CD4-positive, alpha-beta T cell treated with Interleukin-4 for 4 hours (primary cell): Measurements from ENCODE around the gene SLC25A27.
"Not testable (repeated sequence)": the region's sequence is repeated elsewhere in the genome, so short reads cannot be mapped to it uniquely, and the experiment has no call there.

Experiments used
- DNase-seq: peaks from one replicate; pipeline ENCODE4 v3.0.0-alpha.2; 2020

Gene SLC25A27

GRCh38 chr6:46652603-46653438 is at the start of gene SLC25A27, which contains the start of gene CYP39A1:
Gene SLC25A27 (plus strand): TSS chr6:46652975. CDS start chr6:46653193, 218 bp downstream.
Gene CYP39A1 (minus strand): TSS chr6:46652818. CDS start chr6:46652582, 236 bp downstream.
- peak; percentile 61 for DNase-seq

- no peak for DNase-seq
Measured at GRCh38 chr6:46605091-46605797, 47.5 kb upstream of the SLC25A27 start.

GRCh38 chr6:46606338-46606737 is 46.4 kb upstream of the SLC25A27 start:
- DNase-seq: no peak

DNA sequence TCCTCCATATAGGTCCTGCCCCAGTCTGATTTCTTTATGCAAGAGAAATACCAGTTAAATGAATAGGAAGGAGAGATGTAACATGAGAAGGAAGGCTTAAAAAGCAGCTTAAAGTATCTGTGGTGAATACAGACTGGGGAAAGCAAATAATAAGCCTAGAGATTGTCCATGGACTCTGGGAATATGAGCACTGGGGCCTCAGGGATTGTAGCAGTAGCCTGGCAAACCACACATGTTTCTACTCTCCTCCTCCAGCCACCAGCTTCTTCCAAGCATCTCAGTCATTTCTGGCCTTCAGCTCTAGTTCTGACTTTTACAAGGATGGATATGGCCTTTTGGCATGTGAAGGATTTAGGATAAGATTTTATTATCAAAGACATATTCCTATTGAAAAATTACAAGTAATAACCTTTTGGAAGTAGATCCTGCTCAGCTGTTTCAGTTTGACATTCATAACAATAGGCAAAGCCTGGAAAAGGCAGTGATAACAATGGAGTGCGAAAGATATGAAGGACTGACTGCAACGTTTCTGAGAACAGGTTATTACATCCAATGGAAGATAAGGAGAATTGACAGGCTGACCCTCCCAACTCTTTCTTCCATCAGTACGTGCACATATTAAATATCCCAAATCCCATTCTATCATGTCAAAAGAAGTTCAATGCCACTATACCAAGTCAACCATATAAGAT is 41.8 kb upstream of the SLC25A27 start:
- no peak for DNase-seq

- DNase-seq: no peak
Measured at GRCh38 chr6:46612645-46613044, 40.1 kb upstream of the SLC25A27 start.

DNA sequence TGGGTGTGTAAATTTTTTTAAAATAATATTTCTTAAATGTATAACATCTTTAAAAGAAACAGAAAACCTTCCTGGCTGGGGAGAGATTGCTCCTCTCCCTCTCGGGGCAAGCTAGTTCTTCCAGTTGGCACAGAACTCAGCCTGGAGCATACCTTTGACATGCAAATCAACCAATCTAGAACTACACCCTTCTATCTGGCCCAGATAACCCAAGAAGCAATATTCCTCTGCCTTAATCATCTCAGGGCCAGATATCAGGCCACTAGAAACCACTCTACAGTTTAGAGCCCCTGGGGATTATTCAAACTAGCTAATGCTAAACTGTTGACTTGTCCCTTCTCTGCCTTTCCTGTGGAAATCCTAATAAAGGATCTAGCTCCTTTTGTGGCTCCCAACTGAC is 34.0 kb upstream of the SLC25A27 start:
- DNase-seq: no peak

DNA sequence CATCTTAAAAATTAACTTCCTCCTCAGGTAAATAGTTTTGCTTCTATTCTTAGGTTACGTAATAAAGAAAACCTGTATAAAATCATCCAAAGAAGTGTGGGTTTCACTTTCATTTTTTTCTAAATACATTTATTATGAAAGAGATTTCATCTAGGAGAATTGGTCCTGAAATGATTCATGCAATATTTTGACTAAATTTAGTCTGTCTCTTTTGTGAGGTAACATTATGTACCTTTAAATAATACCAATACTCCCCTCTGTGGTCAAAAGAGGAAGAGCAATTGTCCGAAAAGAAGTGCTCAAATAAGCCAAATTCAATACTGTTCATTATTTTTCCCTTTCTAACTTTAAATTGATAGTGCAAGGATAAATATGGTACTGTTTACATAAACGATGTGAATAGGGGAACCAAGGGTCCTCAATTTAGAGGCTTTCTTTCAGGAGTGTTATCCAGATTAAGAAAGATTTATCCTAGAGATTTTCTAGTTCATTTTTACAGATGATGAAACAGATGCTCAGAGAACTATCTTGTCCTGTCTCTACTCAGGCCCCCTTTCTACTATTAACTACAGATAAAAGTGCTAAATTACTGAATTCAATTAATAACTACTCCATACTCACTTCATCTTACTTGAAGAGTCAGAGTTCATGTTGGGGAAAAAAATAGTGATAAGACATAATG is 26.4 kb upstream of the SLC25A27 start:
- DNase-seq: peak; percentile 42

DNA sequence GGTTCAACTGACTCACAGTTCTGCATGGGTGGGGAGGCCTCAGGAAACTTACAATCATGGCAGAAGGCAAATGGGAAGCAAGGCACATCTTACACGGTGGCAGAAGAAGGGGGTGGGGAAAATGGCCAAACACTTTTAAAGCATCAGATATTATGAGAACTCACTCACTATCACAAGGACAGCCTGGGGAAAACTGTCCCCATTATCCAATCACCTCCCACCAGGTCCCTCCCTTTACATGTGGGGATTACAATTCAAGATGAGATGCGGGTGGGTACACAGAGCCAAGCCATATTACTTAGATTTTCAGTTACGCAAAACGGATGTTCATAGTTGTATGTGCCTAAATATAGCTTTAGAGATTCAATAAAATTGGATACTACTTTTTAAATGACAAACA is 25.8 kb upstream of the SLC25A27 start:
- DNase-seq: no peak

DNA sequence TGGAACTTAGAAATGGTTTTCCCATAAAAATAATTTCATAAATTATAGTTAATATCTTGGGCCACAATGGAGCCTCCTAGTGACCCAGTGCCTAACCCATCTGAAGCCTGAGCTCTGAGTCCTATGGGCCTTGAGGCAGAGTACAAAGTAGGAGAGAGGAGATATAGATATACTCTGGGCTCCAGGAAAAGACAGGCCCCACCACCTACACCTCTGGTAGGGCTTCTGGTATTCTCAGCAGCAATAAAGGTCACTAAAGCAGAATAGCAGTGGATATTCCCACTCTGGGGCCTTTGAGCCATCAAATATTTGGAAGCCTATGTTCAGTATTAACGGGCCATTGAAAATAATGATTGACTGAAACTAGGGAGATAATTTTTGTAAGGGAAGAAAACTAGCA is 24.3 kb upstream of the SLC25A27 start:
- no peak for DNase-seq

- DNase-seq: no peak
Measured at GRCh38 chr6:46628976-46629375, 23.8 kb upstream of the SLC25A27 start.

DNA sequence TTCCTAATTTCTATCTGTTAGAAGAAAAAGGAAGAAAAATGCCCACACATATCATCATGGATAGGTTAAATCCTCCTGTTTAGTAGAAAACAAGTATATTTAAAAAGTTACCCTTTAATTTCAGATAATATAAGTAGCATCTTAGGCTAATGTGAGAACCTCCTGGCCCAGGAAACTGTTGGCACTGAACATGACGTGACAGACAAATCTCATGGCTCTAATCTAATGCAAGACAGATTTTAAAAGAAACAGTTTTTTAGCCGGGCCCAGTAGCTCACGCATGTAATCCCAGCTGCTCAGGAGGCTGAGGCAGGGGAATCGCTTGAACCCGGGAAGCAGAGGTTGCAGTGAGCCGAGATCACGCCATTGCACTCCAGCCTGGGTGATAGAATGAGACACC is 23.1 kb upstream of the SLC25A27 start:
- no peak for DNase-seq

DNA sequence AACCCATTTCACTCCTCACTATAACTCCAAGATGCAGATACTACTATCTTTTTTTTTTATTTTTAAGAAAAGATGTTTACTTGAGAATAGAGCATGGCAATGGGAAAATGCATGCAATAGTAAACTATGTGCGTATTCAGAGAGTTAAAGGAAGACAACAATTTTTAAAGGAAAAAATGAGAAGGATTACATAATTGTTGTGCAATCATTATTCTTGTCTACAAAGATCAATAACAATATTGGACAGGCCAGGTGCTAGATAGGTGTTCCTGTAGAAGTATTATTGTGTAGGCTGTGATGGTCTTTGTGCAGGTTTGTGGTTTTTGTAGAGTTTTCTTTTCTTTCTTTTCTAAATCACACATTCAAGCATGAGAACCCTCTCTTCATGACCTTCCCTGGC is 20.7 kb upstream of the SLC25A27 start:
- no peak for DNase-seq

- no peak for DNase-seq
Measured at GRCh38 chr6:46635462-46635861, 17.3 kb upstream of the SLC25A27 start.

DNA sequence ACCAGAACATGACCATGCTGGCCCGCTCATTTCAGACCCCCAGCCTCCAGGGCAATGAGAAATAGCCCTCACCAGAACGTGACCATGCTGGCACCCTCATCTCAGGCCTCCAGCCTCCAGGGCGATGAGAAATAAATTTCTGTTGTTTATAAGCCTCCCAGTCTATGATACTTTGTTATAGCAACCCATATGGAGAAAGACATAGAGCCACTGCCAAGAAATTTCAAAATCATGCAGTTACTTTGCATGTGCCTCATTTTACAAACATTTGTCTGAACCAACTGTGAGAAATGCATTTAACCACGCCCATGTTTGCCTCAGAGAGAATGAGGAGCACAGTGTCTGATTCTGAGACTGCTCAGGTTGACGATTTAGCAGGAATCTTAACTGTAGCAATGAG is 15.6 kb upstream of the SLC25A27 start:
- DNase-seq: no peak

DNA sequence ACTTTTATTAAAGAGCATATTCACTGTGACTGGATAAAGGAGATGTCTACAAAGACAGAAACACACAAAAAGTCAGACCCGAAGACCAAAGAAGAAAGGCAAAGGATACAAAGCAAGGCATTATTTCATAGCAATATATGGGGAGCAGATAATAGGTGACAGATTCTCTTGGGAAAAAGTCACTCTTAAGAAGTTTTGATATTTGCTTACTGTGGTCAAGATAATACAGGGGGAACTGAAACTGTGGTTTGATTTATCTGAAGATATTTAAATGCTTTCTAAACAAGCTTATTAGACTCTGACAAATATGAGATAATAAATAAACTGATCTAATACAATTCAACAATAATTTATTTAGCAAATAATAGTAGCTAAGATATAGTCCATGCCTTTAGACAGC is 14.8 kb upstream of the SLC25A27 start:
- no peak for DNase-seq

GRCh38 chr6:46638650-46639049 is 14.1 kb upstream of the SLC25A27 start:
- DNase-seq: no peak

DNA sequence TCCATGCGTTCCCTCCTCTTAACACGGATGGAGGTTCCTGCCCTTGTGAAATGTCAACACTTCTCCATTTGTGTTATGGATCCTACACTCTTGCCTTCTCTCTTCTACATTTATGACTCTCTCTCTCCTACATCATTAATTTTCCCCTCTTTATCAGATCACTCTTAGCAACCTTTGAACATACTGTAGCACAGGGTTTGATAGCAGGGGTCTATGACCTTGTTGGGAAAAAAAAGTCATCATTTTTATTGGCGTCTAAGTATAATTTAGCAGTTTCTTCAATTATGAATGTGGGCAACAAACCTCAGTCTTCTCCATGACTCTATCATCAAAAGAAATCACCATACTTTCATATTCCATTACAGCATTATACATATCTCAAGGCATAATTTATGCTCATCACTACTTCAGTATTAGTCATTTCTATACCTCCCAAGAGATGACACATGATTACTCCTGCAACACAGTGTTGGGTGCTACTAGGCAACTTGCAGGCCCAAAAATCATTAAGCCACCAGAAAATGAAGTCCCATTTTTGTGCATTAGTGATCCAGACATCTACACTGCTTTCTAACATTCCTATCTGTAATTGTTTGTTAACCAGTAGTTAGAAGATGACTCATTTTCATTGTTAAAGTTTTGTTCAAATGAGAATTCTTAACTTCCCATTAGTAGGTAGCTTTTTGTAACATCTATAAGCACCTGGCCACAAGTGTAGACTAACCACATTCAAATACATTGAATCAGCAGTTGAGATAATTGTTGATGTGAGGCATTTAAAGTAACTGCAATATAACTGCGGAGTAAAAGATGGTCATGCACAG is 9.6 kb upstream of the SLC25A27 start:
- no peak for DNase-seq

DNA sequence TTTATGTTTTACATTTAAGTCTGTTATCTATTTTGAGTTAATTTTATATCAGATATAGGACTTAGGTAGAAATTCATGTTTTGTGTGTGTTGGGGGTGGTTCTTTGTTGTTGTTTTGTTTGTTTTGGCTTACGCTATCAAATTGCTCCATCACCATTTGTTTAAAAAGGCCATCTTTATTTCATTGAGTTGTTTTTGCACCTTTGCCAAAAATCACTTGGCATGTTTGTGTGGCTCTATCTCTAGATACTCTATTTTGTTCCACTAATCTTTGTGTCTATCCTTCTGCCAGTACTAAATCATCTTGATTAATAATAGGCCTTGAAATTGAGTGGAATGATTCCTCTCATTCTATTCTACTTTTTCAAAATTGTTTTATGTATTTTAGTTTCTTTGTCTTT is 7.5 kb upstream of the SLC25A27 start:
- DNase-seq: no peak

- DNase-seq: not testable (repeated sequence)
Measured at GRCh38 chr6:46648108-46648507, 4.7 kb upstream of the SLC25A27 start.

- DNase-seq: no peak
Measured at GRCh38 chr6:46648869-46649492, 3.8 kb upstream of the SLC25A27 start.

- no peak for DNase-seq
Measured at GRCh38 chr6:46651006-46651405, 1.8 kb upstream of the SLC25A27 start.

- no peak for DNase-seq
Measured at GRCh38 chr6:46651816-46652215, 959 bp upstream of the SLC25A27 start.
